Esophagus muscularis mucosa (tissue), 4 donors: Measurements from ENCODE around the gene MSRB2. TPM values are rescaled to one million over a fixed set of nuclear protein-coding genes. Genes with fewer than 3 reads are reported as not detected.
"Not testable (repeated sequence)": the region's sequence is repeated elsewhere in the genome, so short reads cannot be mapped to it uniquely, and the experiment has no call there.

ENCODE experiments used
- DNase-seq: peaks from one replicate; pipeline ENCODE4 v3.0.0-alpha.2; 2017; ENCODE audit errors: extremely low spot score
- H3K27ac ChIP-seq, 4 donors: fragments of 200-600 bp; sonication (generic); replicated peaks in 1 of 4; 1 replicate in 3 of 4; 2 replicates in 1 of 4; pipeline ENCODE4 v1.5.1; 2016 to 2019; ENCODE audit warnings: mild to moderate bottlenecking in 1 of 4
- H3K27me3 ChIP-seq, 4 donors: fragments of 200-600 bp; sonication (generic); one replicate each; pipeline versions ENCODE4 v1.5.1 to v1.6.0; 2016 to 2019
- H3K36me3 ChIP-seq, 4 donors: fragments of 200-600 bp; sonication (generic); one replicate each; pipeline ENCODE4 v1.5.1; 2016 to 2019
- H3K4me1 ChIP-seq, 4 donors: fragments of 200-600 bp; sonication (generic); one replicate each; pipeline ENCODE4 v1.5.1; 2016 to 2019
- H3K4me3 ChIP-seq, 4 donors: fragments of 200-600 bp; sonication (generic); 1 replicate in 2 of 4; 2 replicates in 2 of 4; pipeline ENCODE4 v1.5.1; 2016 to 2019; ENCODE audit warnings: mild to moderate bottlenecking in 4 of 4, moderate library complexity in 1 of 4
- H3K9me3 ChIP-seq, 4 donors: fragments of 200-600 bp; sonication (generic); 1 replicate in 3 of 4; 2 replicates in 1 of 4; pipeline ENCODE4 v1.5.1; 2016 to 2019
- CTCF ChIP-seq, 3 experiments: fragments of 200-600 bp in 2 of 3; fragments of 450-650 bp in 1 of 3; sonication (generic) in 2 of 3; IDR thresholded peaks; one replicate each; pipeline ENCODE4 v1.5.1; 2017 to 2019; ENCODE audit warnings: antibody characterized with exemption in 3 of 3, mild to moderate bottlenecking in 2 of 3, moderate library complexity in 1 of 3
- EP300 ChIP-seq: sonication (generic); formaldehyde crosslinking; IDR thresholded peaks from one replicate; pipeline ENCODE4 v1.6.1; 2017; ENCODE audit warnings: antibody characterized with exemption
- POLR2A ChIP-seq: fragments of 450-650 bp; IDR thresholded peaks from one replicate; pipeline ENCODE4 v1.6.1; 2017; ENCODE audit warnings: antibody characterized with exemption, moderate library complexity, mild to moderate bottlenecking, low read depth
- POLR2AphosphoS5 ChIP-seq, 2 donors: sonication (generic); formaldehyde crosslinking; IDR thresholded peaks; one replicate each; pipeline ENCODE4 v1.6.1; 2017; ENCODE audit warnings: antibody characterized with exemption in 2 of 2
- WGBS: methylation state at CpG from one replicate; pipeline ENCODE4 v1.1.5; 2018; 5-methylcytosine and 5-hydroxymethylcytosine counted together
- intact Hi-C: fragments of 100-400 bp; cut with DNase I; formaldehyde crosslinking; loops from one replicate; pipeline ENCODE4 v1.15.1; 2023
- total RNA-seq, 4 donors: library from RNA; depleted of rRNA; stranded (reverse); fragments of >200 nt; gene quantifications; one replicate each; pipeline versions ENCODE4 v1.1.0 to v1.2.1, GENCODE V29; 2016

MSRB2 gene
- total RNA-seq, 4 donors from 2014 or later: 36.0 to 48.6 (median 40.6) TPM

- H3K27me3 ChIP-seq: no peaks in the 10 kb centered on the region
- no peaks in the 10 kb centered on the region for H3K36me3 ChIP-seq
- H3K4me3 ChIP-seq: no peak overlapping the region
- H3K9me3 ChIP-seq: no peaks in the 10 kb centered on the region
- H3K27ac ChIP-seq: no peak overlapping the region
- intact Hi-C loops: no loop called here
- WGBS: 93% methylated on average over 3 of the region's 3 CpGs
- peaks cover 2 to 22% (median 6%) of the 10 kb centered on the region in 4 donors for H3K4me1 ChIP-seq
- TF ChIP-seq EP300 (no peak), POLR2AphosphoS5 (IDR thresholded peaks at IDR 0.05) (no peak), POLR2A (no peak), CTCF (IDR thresholded peaks at IDR 0.05) (no peak)
- DNase-seq: no peak
These were observed 24.5 kb upstream of the MSRB2 start for GRCh38 chr10:23070913-23071218.

- H3K9me3 ChIP-seq, H3K27ac ChIP-seq, H3K36me3 ChIP-seq, H3K4me3 ChIP-seq, H3K27me3 ChIP-seq, intact Hi-C loops: not testable (repeated sequence)
- H3K4me1 ChIP-seq: peaks cover 0 to 19% (median 3%) of the 10 kb centered on the region in 4 donors
- peak; percentile 85 for DNase-seq
- WGBS: 66% methylated on average over 3 of the region's 3 CpGs
These were observed 22.8 kb upstream of the MSRB2 start for GRCh38 chr10:23072593-23072992.

- no peaks in the 10 kb centered on the region for H3K9me3 ChIP-seq
- H3K4me1 ChIP-seq: peaks cover 0 to 10% (median under 1%) of the 10 kb centered on the region in 4 donors
- no peaks in the 10 kb centered on the region for H3K27me3 ChIP-seq
- TF ChIP-seq POLR2AphosphoS5 (IDR thresholded peaks at IDR 0.05): no peak
- TF ChIP-seq POLR2A: no peak
- TF ChIP-seq CTCF (IDR thresholded peaks at IDR 0.05): no peak
- TF ChIP-seq EP300: no peak
- no peak overlapping the region for H3K4me3 ChIP-seq
- 92% methylated on average over 3 of the region's 3 CpGs for WGBS
- DNase-seq: no peak
- no peaks in the 10 kb centered on the region for H3K36me3 ChIP-seq
- intact Hi-C loops: no loop called here
- H3K27ac ChIP-seq: no peak overlapping the region
These were observed 21.9 kb upstream of the MSRB2 start for GRCh38 chr10:23073527-23073926.

- Histone ChIP-seq H3K4me1 (peaks cover 0 to 2% (median 1%) of the 10 kb centered on the region in 4 donors), H3K4me3 (no peak overlapping the region), H3K36me3 (no peaks in the 10 kb centered on the region), H3K27ac (no peak overlapping the region), H3K27me3 (no peaks in the 10 kb centered on the region), H3K9me3 (no peaks in the 10 kb centered on the region)
- DNase-seq: no peak
- intact Hi-C loops: no loop called here
- TF ChIP-seq EP300 (no peak), POLR2A (no peak), POLR2AphosphoS5 (IDR thresholded peaks at IDR 0.05) (no peak), CTCF (IDR thresholded peaks at IDR 0.05) (no peak)
- 79% methylated on average over 3 of the region's 3 CpGs for WGBS
These were observed 19.7 kb upstream of the MSRB2 start for GRCh38 chr10:23075672-23076071.

GRCh38 chr10:23078114-23078513 lies 17.3 kb upstream of the MSRB2 start:
- TF ChIP-seq POLR2AphosphoS5 (IDR thresholded peaks at IDR 0.05) (no peak), POLR2A (no peak), CTCF (IDR thresholded peaks at IDR 0.05) (no peak), EP300 (no peak)
- WGBS: 94% methylated on average over 2 of the region's 2 CpGs
- Histone ChIP-seq H3K9me3 (no peaks in the 10 kb centered on the region), H3K36me3 (no peaks in the 10 kb centered on the region), H3K27ac (no peak overlapping the region), H3K27me3 (no peaks in the 10 kb centered on the region), H3K4me1 (peaks cover 7 to 12% (median 12%) of the 10 kb centered on the region in 4 donors), H3K4me3 (no peak overlapping the region)
- DNase-seq: no peak
- intact Hi-C loops: no loop called here
